H1 (cell line): ENCODE measurements around the gene ZMIZ1. TPM values are rescaled to one million over a fixed set of nuclear protein-coding genes. Genes with fewer than 3 reads are reported as not detected.

ENCODE experiments used
- CTCF ChIA-PET: fragments of 300-600 bp; sonication (Branson Sonifier 250); formaldehyde crosslinking; loops from one replicate; lab custom pipeline; 2021; ENCODE audit not compliant: partially characterized antibody; lab: Charles Lee
- POLR2A ChIA-PET: fragments of 300-600 bp; sonication (Branson Sonifier 250); formaldehyde crosslinking; loops from one replicate; lab custom pipeline; 2021; ENCODE audit warnings: inconsistent platforms; ENCODE audit not compliant: partially characterized antibody; lab: Charles Lee
- DNase-seq, 2 experiments: peaks; one replicate each; pipeline versions ENCODE4 v3.0.0 to v3.0.0-alpha.2; 2010 to 2022; ENCODE audit warnings: low spot score in 2 of 2, low read depth in 1 of 2, mixed read lengths in 1 of 2
- FAIRE-seq: peaks from 2 replicates; lab custom pipeline; 2011; peaks lifted over from hg19 to GRCh38; lab: Jason Lieb, UNC
- H2AFZ ChIP-seq: 2 replicates; pipeline ENCODE4 v1.8.1; 2012; ENCODE audit warnings: low read length, inconsistent platforms
- H2AK5ac ChIP-seq: 2 replicates; pipeline ENCODE4 v1.6.1; 2013; ENCODE audit warnings: low read depth, low read length
- H2BK120ac ChIP-seq: replicated peaks from 2 replicates; pipeline ENCODE3; 2013; ENCODE audit warnings: low read depth, low read length, inconsistent platforms
- H2BK12ac ChIP-seq: 2 replicates; pipeline ENCODE4 v1.6.1; 2013; ENCODE audit warnings: low read depth, low read length
- H2BK15ac ChIP-seq: 2 replicates; pipeline ENCODE4 v1.6.1; 2013; ENCODE audit warnings: low read length
- H2BK20ac ChIP-seq: 2 replicates; pipeline ENCODE4 v1.6.1; 2013; ENCODE audit warnings: low read length
- H2BK5ac ChIP-seq: 2 replicates; pipeline ENCODE4 v1.6.1; 2013; ENCODE audit warnings: low read depth, low read length
- H3K14ac ChIP-seq: 2 replicates; pipeline ENCODE4 v1.6.1; 2013; ENCODE audit warnings: inconsistent platforms; ENCODE audit not compliant: insufficient read length
- H3K18ac ChIP-seq: 2 replicates; pipeline ENCODE4 v1.6.1; 2013; ENCODE audit warnings: low read length; ENCODE audit errors: extremely low read depth
- H3K23ac ChIP-seq: 2 replicates; pipeline ENCODE4 v1.6.1; 2013; ENCODE audit warnings: inconsistent platforms; ENCODE audit not compliant: insufficient read length
- H3K23me2 ChIP-seq: 2 replicates; pipeline ENCODE4 v1.6.1; 2013; ENCODE audit warnings: low read depth, low read length
- H3K27ac ChIP-seq: 2 replicates; pipeline ENCODE4 v1.6.1; 2011; ENCODE audit warnings: low read depth, low read length, inconsistent platforms
- H3K27me3 ChIP-seq, 4 experiments: replicated peaks in 1 of 4; 1 replicate in 1 of 4; 2 replicates in 3 of 4; pipeline versions ENCODE4 v1.6.1 to v1.8.1; 2011 to 2013; ENCODE audit warnings: low read length in 3 of 4, mild to moderate bottlenecking in 3 of 4, inconsistent platforms in 2 of 4, mixed read lengths in 2 of 4, moderate library complexity in 1 of 4; ENCODE audit not compliant: control insufficient read depth in 3 of 4, insufficient read depth in 3 of 4; ENCODE audit errors: extremely low read depth in 1 of 4
- H3K36me3 ChIP-seq, 4 experiments: 2 replicates each; pipeline versions ENCODE4 v1.6.1 to v1.8.1; 2011 to 2013; ENCODE audit warnings: mild to moderate bottlenecking in 4 of 4, low read length in 3 of 4, moderate library complexity in 2 of 4, control low read depth in 1 of 4, inconsistent platforms in 1 of 4; ENCODE audit not compliant: insufficient read depth in 4 of 4, control insufficient read depth in 2 of 4
- H3K4ac ChIP-seq: replicated peaks from 2 replicates; pipeline ENCODE3; 2013; ENCODE audit warnings: low read length, low read depth, mixed read lengths, inconsistent platforms; ENCODE audit not compliant: insufficient read length
- H3K4me1 ChIP-seq, 4 experiments: replicated peaks in 1 of 4; 1 replicate in 1 of 4; 2 replicates in 3 of 4; pipeline versions ENCODE4 v1.6.1 to v1.8.1; 2011 to 2013; ENCODE audit warnings: low read length in 3 of 4, inconsistent platforms in 2 of 4, mixed read lengths in 1 of 4; ENCODE audit not compliant: insufficient read depth in 4 of 4, control insufficient read depth in 3 of 4
- H3K4me2 ChIP-seq, 2 experiments: 2 replicates each; pipeline versions ENCODE4 v1.6.1 to v1.8.1; 2011 to 2013; ENCODE audit warnings: low read depth in 2 of 2, low read length in 2 of 2, control low read depth in 1 of 2, inconsistent platforms in 1 of 2, mild to moderate bottlenecking in 1 of 2; ENCODE audit not compliant: insufficient read depth in 1 of 2
- H3K4me3 ChIP-seq, 4 experiments: fragments of 200-600, 300-600 bp in 1 of 4; sonication (generic), shearing (Covaris generic), sonication (Bioruptor Twin) in 1 of 4; 2 replicates each; pipeline versions ENCODE4 v1.5.1 to v1.8.1; 2011 to 2016; ENCODE audit warnings: low read length in 4 of 4, low read depth in 3 of 4, control low read depth in 2 of 4, inconsistent platforms in 2 of 4, mild to moderate bottlenecking in 2 of 4, mixed read lengths in 1 of 4, moderate library complexity in 1 of 4; ENCODE audit not compliant: insufficient read depth in 2 of 4; ENCODE audit errors: extremely low read depth in 1 of 4
- H3K56ac ChIP-seq: replicated peaks from 2 replicates; pipeline ENCODE3; 2013; ENCODE audit warnings: low read depth, mild to moderate bottlenecking, mixed read lengths, low read length, inconsistent platforms; ENCODE audit not compliant: insufficient read length
- H3K79me1 ChIP-seq: 2 replicates; pipeline ENCODE4 v1.6.1; 2013; ENCODE audit warnings: low read depth, low read length, control low read depth
- H3K79me2 ChIP-seq, 2 experiments: 2 replicates each; pipeline versions ENCODE4 v1.6.1 to v1.8.1; 2012 to 2013; ENCODE audit warnings: low read length in 2 of 2, mild to moderate bottlenecking in 2 of 2, inconsistent platforms in 1 of 2; ENCODE audit not compliant: insufficient read depth in 2 of 2, control insufficient read depth in 1 of 2
- H3K9ac ChIP-seq, 4 experiments: replicated peaks in 1 of 4; 1 replicate in 1 of 4; 2 replicates in 3 of 4; pipeline versions ENCODE4 v1.6.1 to v1.8.1; 2011 to 2013; ENCODE audit warnings: low read depth in 3 of 4, low read length in 3 of 4, control low read depth in 2 of 4, mild to moderate bottlenecking in 2 of 4, moderate library complexity in 2 of 4, inconsistent platforms in 1 of 4; ENCODE audit errors: extremely low read depth in 1 of 4
- H3K9me3 ChIP-seq, 2 experiments: 2 replicates each; pipeline versions ENCODE4 v1.6.1 to v1.8.1; 2012 to 2013; ENCODE audit warnings: mild to moderate bottlenecking in 2 of 2, moderate library complexity in 2 of 2, control low read depth in 1 of 2, inconsistent platforms in 1 of 2, low read depth in 1 of 2, low read length in 1 of 2, mixed read lengths in 1 of 2; ENCODE audit not compliant: insufficient read depth in 2 of 2
- H4K20me1 ChIP-seq, 2 experiments: replicated peaks in 1 of 2; 2 replicates each; pipeline versions ENCODE3 to v1.8.1; 2011 to 2013; ENCODE audit warnings: inconsistent platforms in 2 of 2, low read length in 2 of 2, mild to moderate bottlenecking in 1 of 2; ENCODE audit not compliant: insufficient read depth in 2 of 2, control insufficient read depth in 1 of 2
- H4K5ac ChIP-seq: 2 replicates; pipeline ENCODE4 v1.6.1; 2013; ENCODE audit warnings: low read length, low read depth, mixed read lengths, inconsistent platforms; ENCODE audit not compliant: insufficient read length
- H4K8ac ChIP-seq: 2 replicates; pipeline ENCODE4 v1.8.0; 2013; ENCODE audit warnings: mild to moderate bottlenecking, moderate library complexity, low read length, inconsistent platforms; ENCODE audit not compliant: insufficient read depth; ENCODE audit errors: extremely low read depth
- H4K91ac ChIP-seq: replicated peaks from 2 replicates; pipeline ENCODE3; 2013; ENCODE audit warnings: low read length, mixed read lengths, inconsistent platforms; ENCODE audit not compliant: insufficient read length
- CHD2 ChIP-seq: IDR thresholded peaks from 2 replicates; pipeline ENCODE4 v1.6.1; 2012; ENCODE audit warnings: low read length, improper control_type of control experiment
- EP300 ChIP-seq, 2 experiments: IDR thresholded peaks; 1 replicate in 1 of 2; 2 replicates in 1 of 2; pipeline ENCODE4 v1.6.1; 2011 to 2012; ENCODE audit warnings: low read depth in 2 of 2, low read length in 2 of 2, mild to moderate bottlenecking in 2 of 2, borderline replicate concordance in 1 of 2, inconsistent platforms in 1 of 2, moderate library complexity in 1 of 2
- KDM1A ChIP-seq: fragments of 200-600, 300-600 bp; sonication (generic); IDR thresholded peaks from 2 replicates; pipeline ENCODE4 v1.7.1; 2016; ENCODE audit warnings: mild to moderate bottlenecking, low read length, borderline replicate concordance
- KDM5A ChIP-seq: fragments of 200-600 bp; IDR thresholded peaks from 2 replicates; pipeline ENCODE4 v1.7.1; 2012; ENCODE audit warnings: mild to moderate bottlenecking, low read length, inconsistent platforms, mixed read lengths
- POLR2AphosphoS5 ChIP-seq: IDR thresholded peaks from 2 replicates; pipeline ENCODE4 v1.6.1; 2011; ENCODE audit warnings: low read depth, low read length
- SAP30 ChIP-seq: fragments of 300-600 bp; sonication (generic); IDR thresholded peaks from 2 replicates; pipeline ENCODE4 v1.7.1; 2012; ENCODE audit warnings: low read length, moderate library complexity, mild to moderate bottlenecking, inconsistent platforms; ENCODE audit not compliant: insufficient read depth, insufficient replicate concordance
- SIN3A ChIP-seq, 2 experiments: IDR thresholded peaks in 1 of 2; conservative IDR thresholded peaks in 1 of 2; 2 replicates each; pipeline ENCODE4 v1.6.1; 2011 to 2012; ENCODE audit warnings: low read length in 2 of 2, improper control_type of control experiment in 1 of 2, low read depth in 1 of 2, mild to moderate bottlenecking in 1 of 2
- SP1 ChIP-seq: IDR thresholded peaks from 2 replicates; pipeline ENCODE4 v1.6.1; 2011; ENCODE audit warnings: low read depth, low read length
- SP2 ChIP-seq: IDR thresholded peaks from 2 replicates; pipeline ENCODE4 v1.6.1; 2012; ENCODE audit warnings: mild to moderate bottlenecking, low read length, inconsistent platforms
- TBP ChIP-seq: IDR thresholded peaks from 2 replicates; pipeline ENCODE4 v1.6.1; 2011; ENCODE audit warnings: low read depth, low read length, improper control_type of control experiment
- TCF12 ChIP-seq: IDR thresholded peaks from 2 replicates; pipeline ENCODE4 v1.6.1; 2011; ENCODE audit warnings: low read depth, mild to moderate bottlenecking, low read length
- WGBS, 2 experiments: shearing (Covaris generic) in 1 of 2; methylation state at CpG; one replicate each; pipeline versions ENCODE4 v1.1.6 to v1.1.7; 2013 to 2015; ENCODE audit warnings: low lambda C conversion rate in 2 of 2, mixed read lengths in 2 of 2, inconsistent platforms in 1 of 2, low coverage in 1 of 2, missing lambda C conversion rate in 1 of 2; ENCODE audit not compliant: insufficient replicate concordance in 2 of 2, insufficient coverage in 1 of 2, insufficient read length in 1 of 2; ENCODE audit errors: extremely low coverage in 1 of 2, missing lambda C conversion rate in 1 of 2; 5-methylcytosine and 5-hydroxymethylcytosine counted together
- polyA plus RNA-seq, 7 experiments: library from polyadenylated mRNA; depleted of rRNA in 3 of 7; stranded (reverse) in 5 of 7; unstranded in 2 of 7; fragments of >200 nt in 5 of 7; fragments of 200-250 nt in 2 of 7; gene quantifications; 1 replicate in 5 of 7; 2 replicates in 1 of 7; 4 replicates in 1 of 7; pipeline versions ENCODE4 v1.2.1 to v1.2.3, GENCODE V29; 2011 to 2013; ENCODE audit warnings: missing spikeins in 2 of 7, mixed read lengths in 2 of 7
- total RNA-seq: library from RNA; stranded (reverse); fragmentation: NEBNext Ultra II Directional; extraction: Animal tissue kit (Norgen Biotek cat#: 25700); gene quantifications from 2 replicates; pipeline ENCODE4 v1.2.1, GENCODE V29; 2021
- TF ChIP-seq, protein P1 (sequence below): IDR thresholded peaks from 2 replicates; pipeline ENCODE4 v1.6.1; 2011; ENCODE audit warnings: low read length, improper control_type of control experiment

Gene ZMIZ1
- total and polyA plus RNA-seq, 2 of the 8 experiments (the other 6 are each of a cell fraction or from before 2014, with no cell fraction given) = 8.1 to 28.0 TPM

- no peak overlapping the region for H3K23ac ChIP-seq
- peaks cover 19% of the 10 kb centered on the region; the same call in 1 of the 2 replicates for H3K23me2 ChIP-seq
- H2BK5ac ChIP-seq = no peak overlapping the region
- H4K8ac ChIP-seq = no peak overlapping the region
- H4K91ac ChIP-seq = no peak overlapping the region
- H3K4ac ChIP-seq = no peak overlapping the region
- H3K4me3 ChIP-seq = no peak overlapping the region
- no peaks in the 10 kb centered on the region for H3K9me3 ChIP-seq
- H4K20me1 ChIP-seq = peaks cover 29 to 46% of the 10 kb centered on the region in 2 experiments
- H3K27ac ChIP-seq = no peak overlapping the region
- no peak overlapping the region for H3K14ac ChIP-seq
- peaks cover 38% of the 10 kb centered on the region for H3K79me1 ChIP-seq
- H2BK120ac ChIP-seq = no peak overlapping the region
- no peaks in the 10 kb centered on the region; a peak in 1 of 7 replicates for H3K27me3 ChIP-seq
- no peak overlapping the region for H2BK15ac ChIP-seq
- no peak overlapping the region for H3K9ac ChIP-seq
- DNase-seq = no peak
- H2AFZ ChIP-seq = no peak overlapping the region
- H2BK12ac ChIP-seq = 0 out of 2 replicates have a peak overlapping the region, but pooled peaks have one; percentile 19
- peaks cover 27 to 95% of the 10 kb centered on the region in 2 experiments for H3K79me2 ChIP-seq
- H3K4me1 ChIP-seq = peaks cover 10 to 40% (median 25%) of the 10 kb centered on the region in 4 experiments
- peak overlapping the region; percentile 56; the same call in 1 of the 2 replicates for H2AK5ac ChIP-seq
- FAIRE-seq = no peak
- no peak overlapping the region; a peak in 1 of 4 replicates for H3K4me2 ChIP-seq
- H3K36me3 ChIP-seq = no peaks in the 10 kb centered on the region
- WGBS, 2 experiments = 78% methylated on average over 14 of the region's 15 CpGs; no CpG with 5 or more reads in 1 of the 2 experiments
- ChIA-PET CTCF (interaction anchor here (0.5 to 3.7 kb wide), 9 partner anchors 14 to 120 kb away, joined by 3 to 34 read pairs (median 6); no protein-coding TSS in a partner anchor), POLR2A (no interaction called here)
- no peak overlapping the region for H4K5ac ChIP-seq
- no peak overlapping the region; the same call in none of the 2 replicates for H3K18ac ChIP-seq
- no peak overlapping the region for H3K56ac ChIP-seq
- H2BK20ac ChIP-seq = no peak overlapping the region
- no peak for TF ChIP-seq TBP
- TF ChIP-seq CHD2 = no peak
- TF ChIP-seq TCF12 = no peak
- no peak for TF ChIP-seq KDM5A
- no peak for TF ChIP-seq POLR2AphosphoS5
- TF ChIP-seq SAP30 = no peak
- no peak for TF ChIP-seq SP2
- no peak for TF ChIP-seq EP300 (IDR thresholded peaks at IDR 0.05; ENCODE audit: borderline replicate concordance in 1 of 2, low read depth in 2 of 2, low read length in 2 of 2)
- TF ChIP-seq SP1 = no peak
- no peak for TF ChIP-seq KDM1A
- TF ChIP-seq, protein P1, sequence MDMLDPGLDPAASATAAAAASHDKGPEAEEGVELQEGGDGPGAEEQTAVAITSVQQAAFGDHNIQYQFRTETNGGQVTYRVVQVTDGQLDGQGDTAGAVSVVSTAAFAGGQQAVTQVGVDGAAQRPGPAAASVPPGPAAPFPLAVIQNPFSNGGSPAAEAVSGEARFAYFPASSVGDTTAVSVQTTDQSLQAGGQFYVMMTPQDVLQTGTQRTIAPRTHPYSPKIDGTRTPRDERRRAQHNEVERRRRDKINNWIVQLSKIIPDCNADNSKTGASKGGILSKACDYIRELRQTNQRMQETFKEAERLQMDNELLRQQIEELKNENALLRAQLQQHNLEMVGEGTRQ = no peak
- TF ChIP-seq SIN3A (conservative IDR thresholded peaks at IDR 0.05 in 1 of 2, IDR thresholded peaks at IDR 0.05 in 1 of 2; ENCODE audit: low read depth in 1 of 2, low read length in 2 of 2) = no peak
Measured at GRCh38 chr10:79073784-79074432, 5.1 kb downstream of the ZMIZ1 start.
